Rectal smooth muscle tissue (tissue), 1 donor: ENCODE data around the gene CXCL10.
"Not testable (repeated sequence)": the region's sequence is repeated elsewhere in the genome, so short reads cannot be mapped to it uniquely, and the experiment has no call there.

Experiments used
- H3K27ac ChIP-seq: one replicate; pipeline ENCODE4 v1.7.0; 2013; ENCODE audit warnings: low read depth, low read length, inconsistent platforms
- H3K27me3 ChIP-seq: one replicate; pipeline ENCODE4 v1.7.0; 2013; ENCODE audit warnings: low read length; ENCODE audit not compliant: control insufficient read depth, insufficient read depth
- H3K36me3 ChIP-seq: one replicate; pipeline ENCODE4 v1.7.0; 2013; ENCODE audit warnings: low read length; ENCODE audit not compliant: control insufficient read depth, insufficient read depth
- H3K4me1 ChIP-seq: one replicate; pipeline ENCODE4 v1.7.0; 2013; ENCODE audit warnings: low read length; ENCODE audit not compliant: control insufficient read depth, insufficient read depth
- H3K4me3 ChIP-seq: one replicate; pipeline ENCODE4 v1.7.0; 2013; ENCODE audit warnings: low read length
- H3K9ac ChIP-seq: one replicate; pipeline ENCODE4 v1.7.0; 2013; ENCODE audit warnings: low read length

CXCL10 gene

DNA sequence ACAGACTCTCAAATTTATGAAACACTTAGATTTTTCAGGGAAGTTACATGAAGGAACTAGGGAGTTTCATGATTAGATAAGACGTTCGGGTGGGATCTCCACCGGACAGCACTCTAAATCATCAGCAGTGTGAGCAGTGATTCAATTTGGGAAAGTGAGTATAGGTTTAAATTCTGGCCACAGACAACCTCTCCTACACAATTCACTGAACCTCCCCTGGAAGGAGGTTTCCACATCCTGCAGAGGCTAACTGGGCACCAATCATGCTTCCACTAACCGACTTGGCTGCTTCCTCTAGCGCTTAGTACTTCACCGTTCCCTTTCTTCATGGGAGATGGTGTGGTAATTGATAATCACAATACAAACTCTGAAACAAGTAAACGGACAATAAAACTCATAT lies 21.6 kb downstream of the CXCL10 start:
- Histone ChIP-seq H3K9ac (no peak overlapping the region), H3K27me3 (no peaks in the 10 kb centered on the region), H3K4me3 (no peak overlapping the region), H3K4me1 (no peaks in the 10 kb centered on the region), H3K36me3 (no peaks in the 10 kb centered on the region), H3K27ac (no peak overlapping the region)

DNA sequence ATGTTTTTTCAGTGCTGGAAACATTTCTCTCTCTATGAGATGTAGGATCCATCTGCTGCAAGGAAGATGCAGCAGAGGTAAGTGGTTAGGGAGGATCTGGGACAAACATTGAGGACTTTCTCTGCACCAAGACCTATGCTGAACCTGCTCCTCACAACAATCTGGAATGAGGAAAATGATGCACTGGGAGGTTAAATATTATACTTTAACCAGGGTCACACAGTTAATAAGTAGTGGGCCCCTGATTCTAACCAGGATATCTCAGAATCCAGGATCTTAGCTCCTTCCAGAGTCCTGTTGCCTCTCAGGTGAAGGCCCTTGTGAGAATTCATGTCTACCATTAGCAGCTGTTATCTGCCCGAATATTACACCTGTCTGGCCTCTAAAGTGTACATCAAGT lies 23.0 kb downstream of the CXCL10 start:
- Histone ChIP-seq H3K27me3 (no peaks in the 10 kb centered on the region), H3K9ac (no peak overlapping the region), H3K4me1 (no peaks in the 10 kb centered on the region), H3K36me3 (no peaks in the 10 kb centered on the region), H3K27ac (no peak overlapping the region), H3K4me3 (no peak overlapping the region)

GRCh38 chr4:75998525-75999147 lies 24.7 kb downstream of the CXCL10 start:
- H3K4me3 ChIP-seq, H3K9ac ChIP-seq, H3K36me3 ChIP-seq, H3K4me1 ChIP-seq, H3K27me3 ChIP-seq, H3K27ac ChIP-seq: not testable (repeated sequence)

DNA sequence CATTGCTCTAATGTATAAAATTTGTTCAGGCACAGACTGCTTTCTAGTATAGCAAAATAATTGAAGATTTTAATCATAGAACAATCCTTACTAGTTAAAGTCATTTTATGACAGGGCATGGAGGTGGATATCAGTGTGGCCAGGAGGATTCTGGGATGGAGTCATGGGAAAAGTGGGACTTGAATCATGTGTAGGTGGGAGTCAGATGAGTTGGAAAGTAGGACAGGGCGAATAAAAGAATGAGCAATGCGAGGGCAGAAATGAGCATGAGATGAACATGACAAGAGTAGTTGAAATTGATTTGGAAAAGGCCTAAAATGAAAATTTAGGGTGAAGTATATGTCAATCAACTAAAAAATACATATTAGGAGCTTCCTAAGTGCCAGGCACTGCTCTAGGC lies 25.4 kb downstream of the CXCL10 start:
- Histone ChIP-seq H3K9ac (no peak overlapping the region), H3K36me3 (no peaks in the 10 kb centered on the region), H3K27me3 (no peaks in the 10 kb centered on the region), H3K4me3 (no peak overlapping the region), H3K27ac (no peak overlapping the region), H3K4me1 (no peaks in the 10 kb centered on the region)

DNA sequence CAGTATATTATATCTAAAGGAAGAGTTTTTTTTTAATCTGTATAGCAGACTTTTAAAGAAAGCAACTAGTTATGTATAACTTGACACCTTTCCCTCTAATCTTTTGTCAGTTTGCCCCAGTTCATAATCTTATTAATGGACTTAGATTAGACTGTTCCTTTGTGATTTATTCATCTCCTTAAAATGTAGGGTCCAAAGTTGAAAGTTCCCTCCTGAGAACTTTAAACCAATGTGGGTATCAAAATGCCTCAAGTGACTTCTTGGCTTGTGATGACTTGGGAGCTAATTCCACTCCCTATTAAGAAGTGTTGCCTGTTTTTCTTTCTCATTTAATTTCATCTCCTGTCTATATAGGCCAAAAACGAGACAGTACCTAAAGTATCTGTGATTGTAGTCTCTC lies 26.2 kb downstream of the CXCL10 start:
- Histone ChIP-seq H3K36me3 (no peaks in the 10 kb centered on the region), H3K4me1 (no peaks in the 10 kb centered on the region), H3K27ac (no peak overlapping the region), H3K4me3 (no peak overlapping the region), H3K9ac (no peak overlapping the region), H3K27me3 (no peaks in the 10 kb centered on the region)

GRCh38 chr4:75995727-75996126 lies 27.6 kb downstream of the CXCL10 start:
- H3K36me3 ChIP-seq: no peaks in the 10 kb centered on the region
- H3K4me1 ChIP-seq: no peaks in the 10 kb centered on the region
- H3K27me3 ChIP-seq: no peaks in the 10 kb centered on the region
- H3K27ac ChIP-seq: no peak overlapping the region
- no peak overlapping the region for H3K9ac ChIP-seq
- H3K4me3 ChIP-seq: no peak overlapping the region

- Histone ChIP-seq H3K4me1 (peaks cover 8% of the 10 kb centered on the region), H3K9ac (no peak overlapping the region), H3K27me3 (no peaks in the 10 kb centered on the region), H3K4me3 (no peak overlapping the region), H3K36me3 (no peaks in the 10 kb centered on the region), H3K27ac (no peak overlapping the region)
Measured at GRCh38 chr4:75992462-75992861, 30.8 kb downstream of the CXCL10 start.

DNA sequence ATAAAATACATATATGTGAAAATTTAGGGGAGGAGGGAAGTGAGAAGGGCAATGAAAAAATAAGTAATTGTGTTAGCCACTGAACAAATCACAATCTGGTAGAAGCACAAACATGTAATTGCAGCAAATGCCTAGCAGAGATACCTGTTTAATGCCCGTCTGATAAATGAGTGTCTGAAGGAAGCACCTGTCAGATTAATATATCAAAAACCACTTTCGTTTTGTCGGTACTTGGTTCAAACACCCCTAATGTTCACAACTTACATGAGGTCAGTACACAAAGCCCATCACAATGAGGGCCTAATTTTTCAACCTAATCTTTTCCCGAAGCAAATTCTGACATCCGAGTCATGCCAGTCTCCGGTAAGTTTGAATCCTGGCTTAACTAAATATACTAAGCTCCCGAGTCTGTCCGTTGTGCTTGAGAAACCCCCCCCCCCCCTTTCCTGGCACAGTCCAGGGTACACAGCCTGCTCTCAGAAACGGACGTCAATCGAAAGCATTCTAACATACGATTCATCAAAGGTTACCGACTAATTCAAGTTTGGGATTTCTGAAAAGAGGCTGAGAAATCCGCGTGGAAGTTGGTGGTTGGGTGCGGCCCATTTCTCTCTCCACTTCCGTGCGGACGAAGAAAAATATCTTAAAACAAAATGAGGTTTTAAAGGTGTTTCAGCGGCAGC lies 33.3 kb downstream of the CXCL10 start:
- H3K9ac ChIP-seq: peak overlapping the region; percentile 68
- H3K27ac ChIP-seq: no peak overlapping the region
- H3K4me1 ChIP-seq: peaks cover 8% of the 10 kb centered on the region
- H3K4me3 ChIP-seq: peak overlapping the region; percentile 92
- no peaks in the 10 kb centered on the region for H3K36me3 ChIP-seq
- H3K27me3 ChIP-seq: no peaks in the 10 kb centered on the region

DNA sequence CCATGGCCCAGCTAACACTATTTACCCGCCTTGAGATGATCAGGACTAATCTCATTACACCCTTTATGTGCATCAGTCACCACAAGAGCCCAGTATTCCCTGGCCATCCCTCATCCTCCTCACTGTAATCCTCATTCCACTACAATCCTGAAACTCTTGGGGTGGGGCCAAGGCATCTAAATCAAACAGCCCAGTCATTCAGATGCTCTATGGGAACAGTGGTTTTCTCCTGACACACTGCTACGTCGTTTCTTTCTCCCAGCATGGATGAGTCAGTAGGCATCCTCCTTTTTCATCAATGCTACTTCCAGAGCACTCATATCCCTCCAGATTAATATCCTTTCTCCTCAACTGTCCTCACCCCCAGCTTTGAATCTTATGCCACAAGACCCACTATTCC lies 38.2 kb downstream of the CXCL10 start:
- peaks cover 8% of the 10 kb centered on the region for H3K4me1 ChIP-seq
- H3K27ac ChIP-seq: no peak overlapping the region
- H3K36me3 ChIP-seq: no peaks in the 10 kb centered on the region
- no peaks in the 10 kb centered on the region for H3K27me3 ChIP-seq
- H3K4me3 ChIP-seq: no peak overlapping the region
- H3K9ac ChIP-seq: no peak overlapping the region

- no peaks in the 10 kb centered on the region for H3K4me1 ChIP-seq
- H3K27me3 ChIP-seq: no peaks in the 10 kb centered on the region
- no peak overlapping the region for H3K27ac ChIP-seq
- H3K4me3 ChIP-seq: no peak overlapping the region
- no peak overlapping the region for H3K9ac ChIP-seq
- H3K36me3 ChIP-seq: peaks cover 14% of the 10 kb centered on the region
Measured at GRCh38 chr4:75980576-75980975, 42.7 kb downstream of the CXCL10 start.

- Histone ChIP-seq H3K27me3 (no peaks in the 10 kb centered on the region), H3K27ac (no peak overlapping the region), H3K4me1 (no peaks in the 10 kb centered on the region), H3K4me3 (no peak overlapping the region), H3K9ac (no peak overlapping the region), H3K36me3 (peaks cover 18% of the 10 kb centered on the region)
Measured at GRCh38 chr4:75976177-75976576, 47.1 kb downstream of the CXCL10 start.

DNA sequence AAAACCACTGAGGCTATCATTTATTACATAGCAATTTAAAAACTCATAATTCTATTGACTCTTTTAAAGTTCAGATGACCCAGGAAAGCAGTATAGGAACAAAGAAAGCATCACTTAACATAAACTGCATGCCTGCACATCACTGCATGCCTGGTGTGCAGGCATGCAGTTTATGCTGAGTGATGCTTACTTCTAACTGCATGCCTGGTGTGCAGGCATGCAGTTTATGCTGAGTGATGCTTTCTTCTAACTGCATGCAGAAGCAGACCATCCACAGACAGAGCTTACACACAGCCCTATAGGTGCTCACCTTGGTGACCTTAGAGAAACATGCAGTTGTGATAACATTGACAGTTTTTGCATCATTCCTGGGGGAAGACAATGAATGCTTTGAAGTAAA lies 49.5 kb downstream of the CXCL10 start:
- peaks cover 26% of the 10 kb centered on the region for H3K36me3 ChIP-seq
- no peak overlapping the region for H3K27ac ChIP-seq

More for the DNA sequence above, 49.5 kb downstream of the CXCL10 start:
- Histone ChIP-seq H3K4me3 (no peak overlapping the region), H3K27me3 (no peaks in the 10 kb centered on the region), H3K9ac (no peak overlapping the region), H3K4me1 (no peaks in the 10 kb centered on the region)
